H1 (cell line): ENCODE measurements around the gene ABL2.

ENCODE experiments used
- ATF3 ChIP-seq: IDR thresholded peaks from 2 replicates; pipeline ENCODE4 v1.6.1; 2011; ENCODE audit warnings: low read depth, mild to moderate bottlenecking, low read length; ENCODE audit not compliant: insufficient read depth
- CEBPB ChIP-seq: IDR thresholded peaks from 2 replicates; pipeline ENCODE4 v1.6.1; 2012; ENCODE audit warnings: low read depth, low read length
- CTCF ChIP-seq, 3 experiments: IDR thresholded peaks; 1 replicate in 2 of 3; 2 replicates in 1 of 3; pipeline versions ENCODE4 v1.5.1 to v1.6.1; 2011; ENCODE audit warnings: low read length in 3 of 3, mild to moderate bottlenecking in 3 of 3, inconsistent platforms in 2 of 3, low read depth in 1 of 3, moderate library complexity in 1 of 3; ENCODE audit not compliant: insufficient read depth in 1 of 3; ENCODE audit errors: control extremely low read depth in 1 of 3
- EZH2 ChIP-seq: fragments of 200-600 bp; sonication (generic); IDR thresholded peaks from 2 replicates; pipeline ENCODE4 v1.7.1; 2012; ENCODE audit warnings: low read depth, mild to moderate bottlenecking, moderate library complexity, low read length, inconsistent platforms; ENCODE audit not compliant: severe bottlenecking
- KDM5A ChIP-seq: fragments of 200-600 bp; IDR thresholded peaks from 2 replicates; pipeline ENCODE4 v1.7.1; 2012; ENCODE audit warnings: mild to moderate bottlenecking, low read length, inconsistent platforms, mixed read lengths
- MAX ChIP-seq: IDR thresholded peaks from 2 replicates; pipeline ENCODE4 v1.6.1; 2012; ENCODE audit warnings: inconsistent platforms
- NANOG ChIP-seq: IDR thresholded peaks from 2 replicates; pipeline ENCODE4 v1.6.1; 2011; ENCODE audit warnings: low read length, low read depth, mild to moderate bottlenecking, inconsistent platforms; ENCODE audit not compliant: insufficient read depth, poor library complexity, severe bottlenecking
- RAD21 ChIP-seq, 2 experiments: IDR thresholded peaks in 1 of 2; conservative IDR thresholded peaks in 1 of 2; 2 replicates each; pipeline ENCODE4 v1.6.1; 2011; ENCODE audit warnings: low read depth in 2 of 2, low read length in 2 of 2, improper control_type of control experiment in 1 of 2, inconsistent platforms in 1 of 2, mild to moderate bottlenecking in 1 of 2, moderate library complexity in 1 of 2
- SIX5 ChIP-seq: IDR thresholded peaks from 2 replicates; pipeline ENCODE4 v1.6.1; 2011; ENCODE audit warnings: mild to moderate bottlenecking, low read depth, low read length
- SRF ChIP-seq: IDR thresholded peaks from 2 replicates; pipeline ENCODE4 v1.6.1; 2011; ENCODE audit warnings: mild to moderate bottlenecking, low read depth, low read length, moderate library complexity
- SUZ12 ChIP-seq: fragments of 200-600 bp; sonication (generic); IDR thresholded peaks from 2 replicates; pipeline ENCODE4 v1.6.1; 2012; ENCODE audit warnings: mild to moderate bottlenecking, inconsistent platforms, low read length, moderate library complexity, mixed read lengths

- no peak for TF ChIP-seq CTCF (IDR thresholded peaks at IDR 0.05; ENCODE audit: control extremely low read depth in 1 of 3, insufficient read depth in 1 of 3, low read depth in 1 of 3, low read length in 3 of 3)
- TF ChIP-seq KDM5A: no peak
- no peak for TF ChIP-seq SUZ12
- TF ChIP-seq NANOG: no peak
- no peak for TF ChIP-seq MAX
- no peak for TF ChIP-seq ATF3
- TF ChIP-seq CEBPB: no peak
- no peak for TF ChIP-seq SIX5
- TF ChIP-seq EZH2: no peak
- TF ChIP-seq SRF: no peak
- no peak for TF ChIP-seq RAD21 (IDR thresholded peaks at IDR 0.05 in 1 of 2, conservative IDR thresholded peaks at IDR 0.05 in 1 of 2; ENCODE audit: low read depth in 2 of 2, low read length in 2 of 2)
These were observed 774 bp upstream of the ABL2 start for GRCh38 chr1:179230251-179230650.
